HG03060 (cell line): ENCODE data around the gene RNF17.

Source experiments
- ATAC-seq: cut with Tn5 transposase; IDR thresholded peaks from one replicate; pipeline ENCODE4 v1.9.1; 2021; ENCODE audit warnings: low read depth, moderate number of reproducible peaks; ENCODE audit not compliant: unreplicated experiment

The RNF17 gene

GRCh38 chr13:24892829-24893228, 128.9 kb downstream of the RNF17 start:
- no peak for ATAC-seq

GRCh38 chr13:24893863-24894262, 129.9 kb downstream of the RNF17 start:
- no peak for ATAC-seq

DNA sequence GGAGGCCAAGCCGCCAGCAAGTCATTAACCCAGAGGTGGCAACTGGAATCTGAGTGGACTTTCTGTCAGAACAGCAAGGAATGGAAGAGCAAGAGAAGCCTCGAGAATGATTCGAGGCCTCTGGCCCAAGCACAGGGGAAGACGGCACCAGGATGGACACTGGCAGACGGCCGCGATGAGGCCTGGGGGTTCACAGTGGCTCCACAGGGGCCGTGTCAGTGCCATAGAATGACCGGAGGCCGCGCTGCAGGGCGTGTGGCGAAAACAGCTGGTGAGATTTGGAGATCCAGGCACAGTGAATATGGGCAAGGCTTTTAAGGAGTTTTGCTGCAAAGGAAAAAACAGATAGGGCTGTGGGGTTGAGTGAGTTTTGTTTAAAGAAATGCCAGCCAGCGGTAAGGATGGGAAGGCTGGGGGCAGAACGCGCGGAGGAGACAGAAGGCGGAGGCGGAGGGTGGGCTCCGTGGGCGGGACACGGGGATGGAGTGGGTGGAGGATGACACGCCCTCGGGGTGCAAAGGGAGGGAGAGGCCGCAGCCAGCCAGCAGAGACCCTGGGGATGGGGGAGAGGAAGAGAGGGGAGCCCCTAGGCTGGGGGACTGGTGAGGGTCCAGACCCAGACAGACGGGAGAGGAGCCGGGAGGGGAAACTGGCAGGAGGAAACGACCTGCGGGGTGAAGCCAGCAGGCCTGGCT, 130.5 kb downstream of the RNF17 start:
- no peak for ATAC-seq

DNA sequence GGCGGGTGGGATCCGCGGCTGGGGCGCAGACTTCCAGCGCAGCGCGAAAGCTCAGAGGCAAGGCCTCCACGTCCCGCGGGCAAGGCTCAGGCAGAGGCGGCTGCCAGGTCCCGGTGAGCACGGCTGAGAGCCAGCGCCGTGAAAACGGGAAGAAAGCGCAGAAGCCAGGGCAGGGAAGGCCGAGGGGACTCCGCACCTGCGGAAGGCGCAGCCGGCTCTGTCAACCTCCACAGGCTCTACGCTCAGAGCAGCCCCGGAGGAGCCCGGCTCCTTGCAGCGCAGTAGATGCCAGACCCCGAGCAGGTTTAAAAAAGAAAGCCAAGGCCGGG, 131.0 kb downstream of the RNF17 start:
- no peak for ATAC-seq

GRCh38 chr13:24896061-24896460, 132.1 kb downstream of the RNF17 start:
- ATAC-seq, result no peak

GRCh38 chr13:24897293-24897692, 133.3 kb downstream of the RNF17 start:
- no peak for ATAC-seq

GRCh38 chr13:24899601-24900000, 135.6 kb downstream of the RNF17 start:
- ATAC-seq, result no peak

DNA sequence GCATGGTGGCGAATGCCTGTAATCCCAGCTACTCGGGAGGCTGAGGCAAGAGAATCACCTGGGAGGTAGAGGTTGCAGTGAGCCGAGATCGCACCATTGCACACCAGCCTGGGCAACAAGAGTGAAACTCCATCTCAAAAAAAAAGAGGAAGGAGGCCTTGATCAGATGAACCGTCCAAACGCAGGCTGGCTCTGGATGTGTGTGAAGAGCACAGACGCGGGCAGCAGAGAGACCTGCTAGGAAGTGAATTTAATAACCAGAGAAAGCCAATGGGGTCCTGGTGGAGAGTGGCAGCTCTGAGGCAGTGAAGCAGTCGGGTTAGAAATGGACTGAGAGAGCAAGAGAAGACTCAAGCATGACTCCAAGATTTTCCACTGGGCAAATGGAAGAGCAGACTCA, 136.5 kb downstream of the RNF17 start:
- no peak for ATAC-seq

GRCh38 chr13:24905242-24905641, 141.3 kb downstream of the RNF17 start:
- no peak for ATAC-seq

GRCh38 chr13:24906268-24906667, 142.3 kb downstream of the RNF17 start:
- ATAC-seq, result no peak

DNA sequence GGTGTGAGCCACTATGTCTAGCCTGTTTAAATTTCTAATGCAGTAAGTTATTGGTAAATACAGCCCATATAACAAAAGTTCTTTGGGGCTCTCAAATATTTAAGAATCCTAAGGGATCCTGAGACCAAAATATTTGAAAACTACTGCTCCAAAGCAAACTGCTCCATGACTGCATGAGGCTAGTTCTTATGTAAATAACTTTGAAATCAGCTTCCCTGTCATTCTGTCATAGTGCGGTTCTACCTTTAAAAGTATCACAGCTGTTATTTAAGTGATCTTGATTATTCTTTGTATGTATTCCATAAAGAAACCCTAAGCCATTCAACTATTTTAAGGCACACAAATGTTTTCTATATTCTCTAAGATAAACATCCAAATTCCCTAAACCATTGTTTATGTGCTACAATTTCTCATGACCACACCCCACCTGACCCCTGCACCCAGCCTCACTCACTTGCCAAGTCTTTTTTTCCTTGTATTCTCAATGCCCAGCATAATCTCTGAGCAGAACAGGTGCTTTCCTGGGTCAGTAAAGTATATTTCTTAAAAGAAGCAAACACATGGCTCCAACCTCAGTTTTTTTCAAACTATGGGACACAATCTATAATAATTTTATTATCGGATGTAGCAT, 146.6 kb downstream of the RNF17 start:
- ATAC-seq, result no peak

GRCh38 chr13:24911133-24911908, 147.4 kb downstream of the RNF17 start:
- ATAC-seq, result no peak

GRCh38 chr13:24916464-24916863, 152.5 kb downstream of the RNF17 start:
- ATAC-seq, result no peak

GRCh38 chr13:24921003-24921402, 157.0 kb downstream of the RNF17 start:
- ATAC-seq, result no peak

- ATAC-seq, result no peak
Measured at GRCh38 chr13:24921881-24922280, 157.9 kb downstream of the RNF17 start.

- ATAC-seq, result no peak
Measured at GRCh38 chr13:24922387-24922744, 158.4 kb downstream of the RNF17 start.

DNA sequence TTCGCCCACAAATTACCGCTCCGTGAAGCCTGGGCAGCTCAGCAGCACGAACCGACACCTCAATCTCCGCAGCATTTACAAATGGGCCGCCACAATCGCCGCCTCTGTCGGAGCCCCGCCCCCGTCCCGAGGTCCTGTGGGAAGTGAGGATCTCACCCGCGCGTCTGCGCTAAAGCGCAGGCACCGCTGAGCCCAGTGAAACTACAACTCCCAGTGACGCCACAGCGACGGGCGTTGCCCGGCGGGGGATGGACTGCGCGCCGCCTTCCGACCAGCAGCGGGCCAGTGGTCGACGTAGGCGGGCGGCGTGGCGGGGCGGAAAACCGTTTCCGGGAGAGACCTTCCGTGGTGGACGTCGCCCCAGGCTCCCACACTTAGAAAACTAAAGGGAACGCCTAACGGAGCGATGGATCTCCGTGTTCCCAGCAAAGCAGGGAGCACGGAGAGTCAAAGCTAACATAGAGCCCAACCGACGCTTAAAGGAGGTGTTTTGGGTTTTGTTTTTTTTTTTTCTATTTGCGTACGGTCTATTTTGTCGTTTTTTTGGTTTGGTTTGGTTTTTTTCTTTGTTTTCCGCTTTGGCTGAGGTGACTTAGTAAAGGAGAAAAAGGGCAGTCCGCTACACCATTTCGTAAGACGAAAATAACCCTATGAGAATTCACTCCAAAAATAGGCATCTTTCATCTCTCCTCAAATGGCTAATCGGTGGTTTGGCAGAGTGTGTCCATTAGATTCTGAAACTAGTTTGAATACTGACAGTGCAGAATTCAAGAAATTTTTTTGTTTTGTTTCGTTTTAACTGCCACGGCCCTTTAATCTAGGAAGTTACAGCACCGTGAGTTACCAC, 159.0 kb downstream of the RNF17 start:
- peak; percentile 83 for ATAC-seq

DNA sequence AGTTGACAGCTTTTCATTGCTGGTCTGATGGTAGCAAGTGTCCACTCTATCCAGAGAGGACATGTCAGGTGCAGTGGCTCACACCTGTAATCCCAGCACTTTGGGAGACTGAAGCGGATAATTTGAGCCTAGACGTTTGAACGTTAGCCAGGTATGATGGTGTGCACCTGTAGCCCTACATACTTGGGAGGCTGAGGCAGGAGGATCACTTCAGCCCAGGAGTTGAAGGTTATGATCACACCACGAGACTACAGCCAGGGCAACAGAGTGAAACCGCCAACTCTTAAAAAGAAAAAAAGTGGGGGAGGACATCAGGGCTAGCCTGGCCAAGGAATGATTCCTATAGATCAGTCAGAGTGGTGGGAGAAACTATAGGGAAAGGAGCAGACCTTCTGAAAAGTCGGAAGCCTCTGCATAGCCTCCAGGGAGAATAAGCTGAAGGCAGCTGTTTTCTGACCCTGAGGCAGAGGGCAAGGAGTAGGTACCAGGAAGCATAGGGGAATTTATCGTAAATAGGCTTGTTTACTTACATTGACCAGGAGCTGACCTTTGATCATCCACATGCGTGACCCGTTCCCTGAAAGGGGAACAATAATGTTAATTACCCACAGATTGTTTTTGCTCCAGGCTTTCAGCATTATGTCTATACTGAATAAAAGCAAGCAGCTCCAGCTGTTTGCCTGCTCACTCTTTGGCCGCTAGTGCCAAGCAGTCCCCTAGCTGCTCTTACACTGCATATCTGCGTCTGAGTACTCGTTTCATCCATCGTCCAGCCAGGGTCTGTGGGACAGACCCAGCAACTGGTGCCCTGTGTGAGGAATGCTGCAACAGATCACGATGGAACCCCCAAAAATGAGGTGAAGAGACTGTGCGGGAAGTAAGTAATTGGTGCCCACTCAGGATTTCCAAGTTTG, 161.6 kb downstream of the RNF17 start:
- ATAC-seq, result no peak

- no peak for ATAC-seq
Measured at GRCh38 chr13:24927810-24928404, 163.9 kb downstream of the RNF17 start.

- ATAC-seq, result no peak
Measured at GRCh38 chr13:24929196-24929595, 165.2 kb downstream of the RNF17 start.
